ENCODE measurements around the gene IL10. TPM values are rescaled to one million over a fixed set of nuclear protein-coding genes. Genes with fewer than 3 reads are reported as not detected.
A peak's percentile ranks its signal among the peaks of the same experiment; 100 is the strongest.

The IL10 gene
- polyA plus RNA-seq: 0.56 TPM

GRCh38 chr1:206772243-206772937 is at the start of gene IL10:
Gene IL10 (minus strand): TSS chr1:206772494. CDS start chr1:206772435, 59 bp downstream.
- Mint-ChIP-seq H3K4me1 (peaks cover 36 to 59% (median 39%) of the 10 kb centered on the region in 3 donors), H3K9me3 (no peaks in the 10 kb centered on the region), H3K4me3 (peak within 1 kb of the TSS in 3 of 4 donors; percentile 74 to 85 (median 74)), H3K27ac (peak within 1 kb of the TSS; percentile 57 to 85 (median 76)), H3K36me3 (no peaks in the 10 kb centered on the region), H3K27me3 (peaks cover 5% of the 10 kb centered on the region)

GRCh38 chr1:206821493-206821892 is 49.2 kb upstream of the IL10 start:
- Mint-ChIP-seq H3K27ac (no peak overlapping the region), H3K36me3 (no peaks in the 10 kb centered on the region), H3K9me3 (peaks cover 0 to 4% (median 0%) of the 10 kb centered on the region in 3 donors), H3K4me1 (peaks cover 12 to 31% (median 28%) of the 10 kb centered on the region in 3 donors), H3K27me3 (peaks cover 2% of the 10 kb centered on the region), H3K4me3 (no peak overlapping the region)

- Mint-ChIP-seq H3K9me3 (peaks cover 2 to 14% (median 3%) of the 10 kb centered on the region in 3 donors), H3K36me3 (no peaks in the 10 kb centered on the region), H3K4me3 (peak overlapping the region in 2 of 4 donors; percentile 45 to 47), H3K27ac (peak overlapping the region; percentile 64 to 72 (median 68)), H3K27me3 (no peaks in the 10 kb centered on the region), H3K4me1 (peaks cover 28 to 44% (median 29%) of the 10 kb centered on the region in 3 donors)
Observed at GRCh38 chr1:206816390-206817287, 44.3 kb upstream of the IL10 start.

GRCh38 chr1:206814716-206815341 is 42.5 kb upstream of the IL10 start:
- Mint-ChIP-seq H3K9me3 (peaks cover 2 to 14% (median 3%) of the 10 kb centered on the region in 3 donors), H3K4me3 (peak overlapping the region in 2 of 4 donors; percentile 35 to 63), H3K4me1 (peaks cover 28 to 39% (median 29%) of the 10 kb centered on the region in 3 donors), H3K36me3 (no peaks in the 10 kb centered on the region), H3K27ac (peak overlapping the region; percentile 43 to 95 (median 94)), H3K27me3 (no peaks in the 10 kb centered on the region)

- peaks cover 2 to 14% (median 3%) of the 10 kb centered on the region in 3 donors for H3K9me3 Mint-ChIP-seq
- H3K27ac Mint-ChIP-seq: no peak overlapping the region
- no peaks in the 10 kb centered on the region for H3K36me3 Mint-ChIP-seq
- no peak overlapping the region for H3K4me3 Mint-ChIP-seq
- H3K27me3 Mint-ChIP-seq: no peaks in the 10 kb centered on the region
- H3K4me1 Mint-ChIP-seq: peaks cover 28 to 43% (median 39%) of the 10 kb centered on the region in 3 donors
Observed at GRCh38 chr1:206812471-206812870, 40.2 kb upstream of the IL10 start.

- H3K4me1 Mint-ChIP-seq: peaks cover 13 to 23% (median 21%) of the 10 kb centered on the region in 3 donors
Observed at GRCh38 chr1:206809504-206810084, 37.3 kb upstream of the IL10 start.

GRCh38 chr1:206808615-206809014 is 36.3 kb upstream of the IL10 start:
- peaks cover 9 to 15% (median 15%) of the 10 kb centered on the region in 3 donors for H3K4me1 Mint-ChIP-seq
- H3K9me3 Mint-ChIP-seq: peaks cover 2 to 10% (median 3%) of the 10 kb centered on the region in 3 donors
- peak overlapping the region in 1 of 3 donors; percentile 17 for H3K27ac Mint-ChIP-seq
- no peaks in the 10 kb centered on the region for H3K36me3 Mint-ChIP-seq
- no peaks in the 10 kb centered on the region for H3K27me3 Mint-ChIP-seq
- H3K4me3 Mint-ChIP-seq: no peak overlapping the region

More at GRCh38 chr1:206809504-206810084, 37.3 kb upstream of the IL10 start:
- Mint-ChIP-seq H3K4me3 (no peak overlapping the region), H3K27ac (peak overlapping the region in 1 of 3 donors; percentile 35), H3K27me3 (no peaks in the 10 kb centered on the region), H3K9me3 (peaks cover 2 to 10% (median 3%) of the 10 kb centered on the region in 3 donors), H3K36me3 (no peaks in the 10 kb centered on the region)

- Mint-ChIP-seq H3K36me3 (no peaks in the 10 kb centered on the region), H3K27ac (no peak overlapping the region), H3K27me3 (no peaks in the 10 kb centered on the region), H3K4me3 (no peak overlapping the region), H3K9me3 (no peaks in the 10 kb centered on the region), H3K4me1 (peaks cover 18 to 21% (median 19%) of the 10 kb centered on the region in 3 donors)
Observed at GRCh38 chr1:206805357-206805756, 33.1 kb upstream of the IL10 start.

- Mint-ChIP-seq H3K27me3 (no peaks in the 10 kb centered on the region), H3K36me3 (no peaks in the 10 kb centered on the region), H3K4me1 (peaks cover 16 to 20% (median 19%) of the 10 kb centered on the region in 3 donors), H3K4me3 (no peak overlapping the region), H3K27ac (peak overlapping the region in 2 of 3 donors; percentile 32 to 97), H3K9me3 (no peaks in the 10 kb centered on the region)
Observed at GRCh38 chr1:206804156-206804737, 32.0 kb upstream of the IL10 start.

GRCh38 chr1:206803221-206803730 is 31.0 kb upstream of the IL10 start:
- peaks cover 12 to 22% (median 19%) of the 10 kb centered on the region in 3 donors for H3K4me1 Mint-ChIP-seq
- H3K9me3 Mint-ChIP-seq: no peaks in the 10 kb centered on the region
- no peaks in the 10 kb centered on the region for H3K36me3 Mint-ChIP-seq
- H3K27ac Mint-ChIP-seq: peak overlapping the region; percentile 32 to 97 (median 86)
- no peaks in the 10 kb centered on the region for H3K27me3 Mint-ChIP-seq
- H3K4me3 Mint-ChIP-seq: peak overlapping the region in 2 of 4 donors; percentile 0 to 38

- Mint-ChIP-seq H3K4me3 (peak overlapping the region in 1 of 4 donors; percentile 28), H3K4me1 (peaks cover 12 to 27% (median 24%) of the 10 kb centered on the region in 3 donors), H3K36me3 (no peaks in the 10 kb centered on the region), H3K9me3 (no peaks in the 10 kb centered on the region), H3K27ac (peak overlapping the region; percentile 32 to 97 (median 76)), H3K27me3 (no peaks in the 10 kb centered on the region)
Observed at GRCh38 chr1:206802401-206802800, 30.1 kb upstream of the IL10 start.

GRCh38 chr1:206801467-206801866 is 29.2 kb upstream of the IL10 start:
- Mint-ChIP-seq H3K27me3 (no peaks in the 10 kb centered on the region), H3K27ac (peak overlapping the region in 2 of 3 donors; percentile 9 to 47), H3K4me3 (no peak overlapping the region), H3K4me1 (peaks cover 12 to 27% (median 24%) of the 10 kb centered on the region in 3 donors), H3K9me3 (no peaks in the 10 kb centered on the region), H3K36me3 (no peaks in the 10 kb centered on the region)

- no peaks in the 10 kb centered on the region for H3K27me3 Mint-ChIP-seq
- H3K4me1 Mint-ChIP-seq: peaks cover 12 to 27% (median 25%) of the 10 kb centered on the region in 3 donors
- H3K36me3 Mint-ChIP-seq: no peaks in the 10 kb centered on the region
- H3K27ac Mint-ChIP-seq: no peak overlapping the region
- H3K9me3 Mint-ChIP-seq: no peaks in the 10 kb centered on the region
- H3K4me3 Mint-ChIP-seq: no peak overlapping the region
Observed at GRCh38 chr1:206800891-206801290, 28.6 kb upstream of the IL10 start.

- H3K9me3 Mint-ChIP-seq: no peaks in the 10 kb centered on the region
- H3K4me1 Mint-ChIP-seq: peaks cover 12 to 28% (median 27%) of the 10 kb centered on the region in 3 donors
- peaks cover 2% of the 10 kb centered on the region for H3K27me3 Mint-ChIP-seq
- H3K27ac Mint-ChIP-seq: peak overlapping the region in 1 of 3 donors; percentile 20
- no peak overlapping the region for H3K4me3 Mint-ChIP-seq
- no peaks in the 10 kb centered on the region for H3K36me3 Mint-ChIP-seq
Observed at GRCh38 chr1:206800411-206800810, 28.1 kb upstream of the IL10 start.
